GM18508 (cell line): ENCODE measurements around the gene S100A12.
"Not testable (repeated sequence)": the region's sequence is repeated elsewhere in the genome, so short reads cannot be mapped to it uniquely, and the experiment has no call there.

ENCODE experiments used
- ATAC-seq: cut with Tn5 transposase; IDR thresholded peaks from one replicate; pipeline ENCODE4 v1.9.1; 2021; ENCODE audit warnings: moderate number of reproducible peaks; ENCODE audit not compliant: insufficient read depth, unreplicated experiment

The S100A12 gene

GRCh38 chr1:153375511-153375910 lies at the start of gene S100A12:
TSS of gene S100A12 (minus strand) at chr1:153375621. CDS start at chr1:153374592, 1,029 bp downstream.
- no peak for ATAC-seq

- ATAC-seq: no peak
Measured at GRCh38 chr1:153422450-153423068, 47.1 kb upstream of the S100A12 start.

GRCh38 chr1:153420306-153420705 lies 44.9 kb upstream of the S100A12 start:
- ATAC-seq: no peak

GRCh38 chr1:153419436-153419793 lies 44.0 kb upstream of the S100A12 start:
- not testable (repeated sequence) for ATAC-seq

- ATAC-seq: not testable (repeated sequence)
Measured at GRCh38 chr1:153418758-153419435, 43.5 kb upstream of the S100A12 start.

GRCh38 chr1:153417136-153417888 lies 41.9 kb upstream of the S100A12 start:
- ATAC-seq: no peak

GRCh38 chr1:153415850-153416570 lies 40.6 kb upstream of the S100A12 start, which contains the start of gene S100A7A:
TSS of gene S100A7A (plus strand) at chr1:153416520. CDS start at chr1:153418083, 1,563 bp downstream.
- no peak for ATAC-seq

- not testable (repeated sequence) for ATAC-seq
Measured at GRCh38 chr1:153413961-153414360, 38.5 kb upstream of the S100A12 start.

GRCh38 chr1:153407274-153407673 lies 31.9 kb upstream of the S100A12 start:
- not testable (repeated sequence) for ATAC-seq

- not testable (repeated sequence) for ATAC-seq
Measured at GRCh38 chr1:153405825-153406599, 30.6 kb upstream of the S100A12 start.

GRCh38 chr1:153404768-153405167 lies 29.3 kb upstream of the S100A12 start:
- ATAC-seq: no peak

- no peak for ATAC-seq
Measured at GRCh38 chr1:153404086-153404635, 28.7 kb upstream of the S100A12 start.

GRCh38 chr1:153403421-153404085 lies 28.1 kb upstream of the S100A12 start:
- ATAC-seq: no peak

GRCh38 chr1:153402226-153402625 lies 26.8 kb upstream of the S100A12 start:
- no peak for ATAC-seq

- ATAC-seq: no peak
Measured at GRCh38 chr1:153401461-153401860, 26.0 kb upstream of the S100A12 start.

- no peak for ATAC-seq
Measured at GRCh38 chr1:153400244-153400643, 24.8 kb upstream of the S100A12 start.

GRCh38 chr1:153399401-153400055 lies 24.1 kb upstream of the S100A12 start:
- ATAC-seq: no peak

- ATAC-seq: no peak
Measured at GRCh38 chr1:153397924-153398651, 22.7 kb upstream of the S100A12 start.
